ENCODE results near the gene PEMT.

The PEMT gene

GRCh38 chr17:17605083-17605728 lies 13.7 kb upstream of the PEMT start:
- TF ChIP-seq Cebpa-rat (IDR thresholded peaks at IDR 0.05), result peak; percentile 50; the same call in 1 of the 2 replicates
- Histone ChIP-seq H3K27ac (no peak overlapping the region), H3K27me3 (no peaks in the 10 kb centered on the region), H3K4me3 (no peak overlapping the region), H3K4me2 (peak overlapping the region; percentile 41), H3K36me3 (no peaks in the 10 kb centered on the region), H3K9ac (no peak overlapping the region), H4K20me1 (no peaks in the 10 kb centered on the region), H3K9me3 (no peaks in the 10 kb centered on the region), H3K4me1 (peaks cover 38% of the 10 kb centered on the region)

GRCh38 chr17:17603895-17604225 lies 12.4 kb upstream of the PEMT start:
- TF ChIP-seq Cebpa-rat (IDR thresholded peaks at IDR 0.05), result no peak
- H3K27me3 ChIP-seq, result no peaks in the 10 kb centered on the region
- no peaks in the 10 kb centered on the region for H4K20me1 ChIP-seq
- no peaks in the 10 kb centered on the region for H3K9me3 ChIP-seq
- H3K9ac ChIP-seq, result no peak overlapping the region
- no peak overlapping the region for H3K4me3 ChIP-seq
- H3K27ac ChIP-seq, result no peak overlapping the region
- H3K4me2 ChIP-seq, result peak overlapping the region; percentile 38
- H3K36me3 ChIP-seq, result no peaks in the 10 kb centered on the region
- peaks cover 38% of the 10 kb centered on the region for H3K4me1 ChIP-seq

- no peak overlapping the region for H3K9ac ChIP-seq
- H3K4me2 ChIP-seq, result peak overlapping the region; percentile 38
- peaks cover 38% of the 10 kb centered on the region for H3K4me1 ChIP-seq
- no peak overlapping the region for H3K4me3 ChIP-seq
- H3K27me3 ChIP-seq, result no peaks in the 10 kb centered on the region
- H3K36me3 ChIP-seq, result no peaks in the 10 kb centered on the region
- H3K9me3 ChIP-seq, result no peaks in the 10 kb centered on the region
- no peak overlapping the region for H3K27ac ChIP-seq
- H4K20me1 ChIP-seq, result no peaks in the 10 kb centered on the region
- no peak for TF ChIP-seq Cebpa-rat (IDR thresholded peaks at IDR 0.05)
These were observed 11.8 kb upstream of the PEMT start for GRCh38 chr17:17603178-17603894.

GRCh38 chr17:17599965-17600364 lies 8.5 kb upstream of the PEMT start:
- Histone ChIP-seq H3K4me2 (no peak overlapping the region), H3K27ac (no peak overlapping the region), H3K4me1 (peaks cover 22% of the 10 kb centered on the region), H3K27me3 (no peaks in the 10 kb centered on the region), H4K20me1 (no peaks in the 10 kb centered on the region), H3K4me3 (no peak overlapping the region), H3K36me3 (no peaks in the 10 kb centered on the region), H3K9ac (no peak overlapping the region), H3K9me3 (no peaks in the 10 kb centered on the region)
- TF ChIP-seq Cebpa-rat (IDR thresholded peaks at IDR 0.05), result no peak

GRCh38 chr17:17598003-17598402 lies 6.5 kb upstream of the PEMT start:
- Histone ChIP-seq H4K20me1 (no peaks in the 10 kb centered on the region), H3K4me3 (no peak overlapping the region)

GRCh38 chr17:17595755-17596154 lies 4.2 kb upstream of the PEMT start:
- H3K27me3 ChIP-seq, result no peaks in the 10 kb centered on the region
- no peaks in the 10 kb centered on the region for H4K20me1 ChIP-seq
- no peaks in the 10 kb centered on the region for H3K9me3 ChIP-seq
- H3K4me1 ChIP-seq, result peaks cover 14% of the 10 kb centered on the region
- no peak overlapping the region for H3K4me3 ChIP-seq
- no peak for TF ChIP-seq Cebpa-rat (IDR thresholded peaks at IDR 0.05)
- H3K27ac ChIP-seq, result no peak overlapping the region
- no peak overlapping the region for H3K4me2 ChIP-seq
- no peaks in the 10 kb centered on the region for H3K36me3 ChIP-seq
- no peak overlapping the region for H3K9ac ChIP-seq

More at GRCh38 chr17:17598003-17598402, 6.5 kb upstream of the PEMT start:
- no peak for TF ChIP-seq Cebpa-rat (IDR thresholded peaks at IDR 0.05)
- H3K9ac ChIP-seq, result no peak overlapping the region
- no peaks in the 10 kb centered on the region for H3K36me3 ChIP-seq
- peaks cover 9% of the 10 kb centered on the region for H3K4me1 ChIP-seq
- no peaks in the 10 kb centered on the region for H3K27me3 ChIP-seq
- H3K9me3 ChIP-seq, result no peaks in the 10 kb centered on the region
- no peak overlapping the region for H3K27ac ChIP-seq
- H3K4me2 ChIP-seq, result no peak overlapping the region

GRCh38 chr17:17593222-17593620 lies 1.7 kb upstream of the PEMT start:
- TF ChIP-seq Cebpa-rat (IDR thresholded peaks at IDR 0.05), result no peak
- peak overlapping the region; percentile 95 for H3K4me2 ChIP-seq
- no peaks in the 10 kb centered on the region for H3K9me3 ChIP-seq
- H3K9ac ChIP-seq, result no peak overlapping the region
- no peak overlapping the region for H3K4me3 ChIP-seq
- no peaks in the 10 kb centered on the region for H4K20me1 ChIP-seq
- H3K27me3 ChIP-seq, result no peaks in the 10 kb centered on the region
- peaks cover 39% of the 10 kb centered on the region for H3K4me1 ChIP-seq
- no peaks in the 10 kb centered on the region for H3K36me3 ChIP-seq
- no peak overlapping the region for H3K27ac ChIP-seq

GRCh38 chr17:17590883-17591354 lies 589 bp downstream of the PEMT start:
- no peaks in the 10 kb centered on the region for H3K9me3 ChIP-seq
- H3K4me1 ChIP-seq, result peaks cover 53% of the 10 kb centered on the region
- no peaks in the 10 kb centered on the region for H4K20me1 ChIP-seq
- TF ChIP-seq Cebpa-rat (IDR thresholded peaks at IDR 0.05), result no peak
- no peaks in the 10 kb centered on the region for H3K27me3 ChIP-seq
- H3K9ac ChIP-seq, result peak overlapping the region; percentile 90
- H3K27ac ChIP-seq, result peak overlapping the region; percentile 86
- H3K4me2 ChIP-seq, result peak overlapping the region; percentile 100
- peak overlapping the region; percentile 92 for H3K4me3 ChIP-seq
- H3K36me3 ChIP-seq, result no peaks in the 10 kb centered on the region

- TF ChIP-seq Cebpa-rat (IDR thresholded peaks at IDR 0.05), result no peak
- Histone ChIP-seq H3K27ac (peak overlapping the region; percentile 86), H3K9me3 (no peaks in the 10 kb centered on the region), H3K4me3 (peak overlapping the region; percentile 92), H3K4me1 (peaks cover 53% of the 10 kb centered on the region), H3K4me2 (peak overlapping the region; percentile 100), H3K27me3 (no peaks in the 10 kb centered on the region), H3K36me3 (no peaks in the 10 kb centered on the region), H4K20me1 (no peaks in the 10 kb centered on the region), H3K9ac (peak overlapping the region; percentile 90)
These were observed 1.3 kb downstream of the PEMT start for GRCh38 chr17:17590141-17590751.

Measured in BLaER1 (cell line).